IMR-90 (cell line): Measurements from ENCODE around the gene TCF12. TPM values are rescaled to one million over a fixed set of nuclear protein-coding genes. Genes with fewer than 3 reads are reported as not detected.

Experiments used
- ATAC-seq: fragments of 200-7000 bp; cut with Tn5 transposase; 2 replicates; pipeline ENCODE4 v1.9.1; 2020; ENCODE audit warnings: low read depth, mild to moderate bottlenecking, moderate library complexity
- Bru-seq: library from RNA; stranded (reverse); fragments of 400-500 nt; gene quantifications from one replicate; lab custom pipeline; 2021; lab: Mats Ljungman, UMichigan
- BruChase-seq, 2 experiments: library from RNA; stranded (reverse); fragments of 400-500 nt; gene quantifications; one replicate each; lab custom pipeline; 2021; lab: Mats Ljungman, UMichigan
- BruUV-seq: library from RNA; stranded (reverse); fragments of 400-500 nt; replicated peaks from 2 replicates; lab custom pipeline; 2021; lab: Mats Ljungman, UMichigan
- CTCF ChIA-PET: fragments of 300-600 bp; formaldehyde crosslinking; extraction: SDS; loops from one replicate; lab custom pipeline; 2021; ENCODE audit warnings: antibody characterized with exemption; lab: Yijun Ruan, JAX
- POLR2A ChIA-PET: fragments of 300-600 bp; sonication (Branson Sonifier 250); formaldehyde crosslinking; loops from one replicate; lab custom pipeline; 2022; ENCODE audit warnings: antibody characterized with exemption; ENCODE audit not compliant: unreplicated experiment; lab: Charles Lee
- DNase-seq: peaks from one replicate; pipeline ENCODE4 v3.0.0; 2013
- H2AFZ ChIP-seq: replicated peaks from 2 replicates; pipeline ENCODE3; 2013; ENCODE audit warnings: low read length, mild to moderate bottlenecking; ENCODE audit not compliant: poor library complexity
- H2AK5ac ChIP-seq: 2 replicates; pipeline ENCODE4 v1.6.1; 2013; ENCODE audit warnings: low read depth, low read length, inconsistent platforms
- H2AK9ac ChIP-seq: replicated peaks from 2 replicates; pipeline ENCODE3; 2013; ENCODE audit warnings: mild to moderate bottlenecking, low read depth, low read length, moderate library complexity; ENCODE audit not compliant: poor library complexity
- H2BK120ac ChIP-seq: 2 replicates; pipeline ENCODE4 v1.6.1; 2013; ENCODE audit warnings: low read depth, low read length, inconsistent platforms
- H2BK15ac ChIP-seq: 3 replicates; pipeline ENCODE4 v1.6.1; 2013; ENCODE audit warnings: low read depth, low read length, inconsistent platforms
- H2BK20ac ChIP-seq: 2 replicates; pipeline ENCODE4 v1.6.1; 2013; ENCODE audit warnings: low read depth, mild to moderate bottlenecking, inconsistent platforms, low read length, moderate library complexity
- H2BK5ac ChIP-seq: 2 replicates; pipeline ENCODE4 v1.6.1; 2013; ENCODE audit warnings: mild to moderate bottlenecking, low read depth, low read length, inconsistent platforms; ENCODE audit not compliant: poor library complexity, severe bottlenecking
- H3K14ac ChIP-seq: replicated peaks from 2 replicates; pipeline ENCODE4 v1.6.1; 2013; ENCODE audit warnings: low read depth, low read length, inconsistent platforms
- H3K18ac ChIP-seq: 2 replicates; pipeline ENCODE4 v1.6.1; 2013; ENCODE audit warnings: low read depth, low read length, control low read depth
- H3K23ac ChIP-seq: 2 replicates; pipeline ENCODE4 v1.6.1; 2013; ENCODE audit warnings: low read depth, low read length, inconsistent platforms
- H3K27ac ChIP-seq: 2 replicates; pipeline ENCODE4 v1.5.1; 2013; ENCODE audit warnings: mild to moderate bottlenecking, control low read depth, low read length; ENCODE audit not compliant: insufficient read depth
- H3K27me3 ChIP-seq: 2 replicates; pipeline ENCODE4 v1.6.1; 2013; ENCODE audit warnings: low read length; ENCODE audit not compliant: control insufficient read depth, insufficient read depth
- H3K36me3 ChIP-seq: 2 replicates; pipeline ENCODE4 v1.6.1; 2013; ENCODE audit warnings: low read length, mixed read lengths; ENCODE audit not compliant: control insufficient read depth, insufficient read depth
- H3K4ac ChIP-seq: 2 replicates; pipeline ENCODE4 v1.6.1; 2013; ENCODE audit warnings: low read depth, low read length, inconsistent platforms
- H3K4me1 ChIP-seq: 2 replicates; pipeline ENCODE4 v1.6.1; 2013; ENCODE audit warnings: low read length, mixed read lengths; ENCODE audit not compliant: control insufficient read depth, insufficient read depth
- H3K4me2 ChIP-seq: 2 replicates; pipeline ENCODE4 v1.6.1; 2013; ENCODE audit warnings: low read depth, mild to moderate bottlenecking, control low read depth, low read length, moderate library complexity
- H3K4me3 ChIP-seq: 2 replicates; pipeline ENCODE4 v1.5.1; 2013; ENCODE audit warnings: low read depth, mild to moderate bottlenecking, control low read depth, low read length, moderate library complexity; ENCODE audit not compliant: insufficient read depth
- H3K56ac ChIP-seq: 2 replicates; pipeline ENCODE4 v1.6.1; 2013; ENCODE audit warnings: low read length, inconsistent platforms; ENCODE audit not compliant: insufficient read depth; ENCODE audit errors: extremely low read depth
- H3K79me1 ChIP-seq, 2 experiments: 2 replicates each; pipeline ENCODE4 v1.6.1; 2013; ENCODE audit warnings: low read length in 2 of 2, inconsistent platforms in 1 of 2, low read depth in 1 of 2
- H3K9ac ChIP-seq: 2 replicates; pipeline ENCODE4 v1.6.1; 2013; ENCODE audit warnings: low read depth, low read length, control low read depth
- H3K9me1 ChIP-seq: 2 replicates; pipeline ENCODE4 v1.6.1; 2013; ENCODE audit warnings: low read length, inconsistent platforms; ENCODE audit not compliant: insufficient read depth
- H3K9me3 ChIP-seq: 2 replicates; pipeline ENCODE4 v1.6.1; 2013; ENCODE audit warnings: low read length; ENCODE audit not compliant: control insufficient read depth, insufficient read depth
- H4K20me1 ChIP-seq: 2 replicates; pipeline ENCODE4 v1.6.1; 2013; ENCODE audit warnings: low read length, inconsistent platforms; ENCODE audit not compliant: insufficient read depth
- H4K5ac ChIP-seq: 2 replicates; pipeline ENCODE4 v1.6.1; 2013; ENCODE audit warnings: mild to moderate bottlenecking, low read depth, low read length, control low read depth
- H4K8ac ChIP-seq, 2 experiments: 2 replicates each; pipeline ENCODE4 v1.6.1; 2013; ENCODE audit warnings: low read depth in 2 of 2, low read length in 2 of 2, control low read depth in 1 of 2, inconsistent platforms in 1 of 2
- H4K91ac ChIP-seq: 2 replicates; pipeline ENCODE4 v1.6.1; 2013; ENCODE audit warnings: low read depth, low read length, inconsistent platforms; ENCODE audit not compliant: insufficient read depth
- BHLHE40 ChIP-seq: fragments of 150-350 bp; IDR thresholded peaks from 2 replicates; pipeline ENCODE4 v1.6.1; 2016; ENCODE audit warnings: mild to moderate bottlenecking, low read depth, low read length
- CHD1 ChIP-seq: IDR thresholded peaks from 2 replicates; pipeline ENCODE4 v1.6.1; 2012; ENCODE audit warnings: low read depth, low read length, improper control_type of control experiment
- FOS ChIP-seq: fragments of 150-350 bp; IDR thresholded peaks from 2 replicates; pipeline ENCODE4 v1.6.1; 2016; ENCODE audit warnings: low read depth, low read length
- MAFK ChIP-seq: IDR thresholded peaks from 2 replicates; pipeline ENCODE4 v1.6.1; 2012; ENCODE audit warnings: low read depth, low read length, improper control_type of control experiment
- MAZ ChIP-seq: IDR thresholded peaks from 2 replicates; pipeline ENCODE4 v1.6.1; 2012; ENCODE audit warnings: low read depth, mild to moderate bottlenecking, low read length, improper control_type of control experiment, moderate library complexity, borderline replicate concordance
- MXI1 ChIP-seq: IDR thresholded peaks from 2 replicates; pipeline ENCODE4 v1.6.1; 2012; ENCODE audit warnings: low read depth, mild to moderate bottlenecking, low read length, moderate library complexity, borderline replicate concordance
- POLR2A ChIP-seq: IDR thresholded peaks from 2 replicates; pipeline ENCODE4 v1.6.1; 2012; ENCODE audit warnings: mild to moderate bottlenecking, low read depth, low read length
- RAD21 ChIP-seq: IDR thresholded peaks from 2 replicates; pipeline ENCODE4 v1.6.1; 2012; ENCODE audit warnings: low read length, improper control_type of control experiment
- RCOR1 ChIP-seq: IDR thresholded peaks from 2 replicates; pipeline ENCODE4 v1.6.1; 2012; ENCODE audit warnings: mild to moderate bottlenecking, low read length, improper control_type of control experiment; ENCODE audit not compliant: insufficient replicate concordance
- RFX5 ChIP-seq: IDR thresholded peaks from 2 replicates; pipeline ENCODE4 v1.8.0; 2012; ENCODE audit warnings: low read depth, mild to moderate bottlenecking, low read length, moderate library complexity
- SMC3 ChIP-seq: fragments of 150-350 bp; IDR thresholded peaks from 2 replicates; pipeline ENCODE4 v1.6.1; 2016; ENCODE audit warnings: low read depth, mild to moderate bottlenecking, antibody characterized with exemption, low read length, moderate library complexity
- WGBS, 2 experiments: methylation state at CpG; one replicate each; pipeline versions ENCODE4 v1.1.5 to v1.1.7; 2013; ENCODE audit warnings: missing lambda C conversion rate in 2 of 2; ENCODE audit not compliant: insufficient read length in 1 of 2; ENCODE audit errors: extremely low coverage in 2 of 2; 5-methylcytosine and 5-hydroxymethylcytosine counted together
- dilution Hi-C: fragments of 300-500 bp; cut with HindIII; formaldehyde crosslinking; loops from one replicate; pipeline ENCODE4 v1.14.3; 2018; ENCODE audit warnings: low sequenced_read_pairs; ENCODE audit not compliant: unreplicated experiment
- in situ Hi-C: fragments of 300-500 bp; cut with MboI; formaldehyde crosslinking; loops from 3 replicates; pipeline ENCODE4 v1.14.3; 2019; ENCODE audit warnings: low sequenced_read_pairs, inconsistent platforms, mixed read lengths
- intact Hi-C: fragments of 100-400 bp; cut with micrococcal nuclease; formaldehyde crosslinking; loops from 2 replicates; pipeline ENCODE4 v1.10.0; 2022
- long read RNA-seq: library from polyadenylated mRNA; unstranded; transcript quantifications from one replicate; pipeline ENCODE4 v2.0.0, GENCODE V29; 2021; ENCODE audit not compliant: unreplicated experiment
- polyA plus RNA-seq, 3 experiments: library from polyadenylated mRNA; depleted of rRNA; stranded (reverse); fragments of >200 nt; gene quantifications; 2 replicates each; pipeline ENCODE4 v1.2.3, GENCODE V29; 2012; ENCODE audit warnings: low replicate concordance in 1 of 3
- total RNA-seq: library from RNA; depleted of rRNA; stranded (reverse); fragments of >200 nt; gene quantifications from 2 replicates; pipeline ENCODE4 v1.2.3, GENCODE V29; 2012; rRNA removed
- TF ChIP-seq, protein P1 (sequence below): fragments of 150-350 bp; IDR thresholded peaks from 2 replicates; pipeline ENCODE4 v1.6.1; 2017; ENCODE audit warnings: mild to moderate bottlenecking, antibody characterized with exemption, low read length, low read depth

Gene TCF12
- total RNA-seq (123 and 160 TPM in 2 replicates), polyA plus RNA-seq (2012; rRNA removed) (78.5 and 79.4 TPM in 2 replicates), Bru-seq, nascent RNA (percentile 95 among the genes with signal in this experiment), BruChase-seq, experiment 1, labeled RNA remaining after a 6-hour chase (percentile 89 among the genes with signal in this experiment), BruChase-seq, experiment 2, labeled RNA remaining after a 2-hour chase (percentile 93 among the genes with signal in this experiment)
- 36.3 and 53.9 TPM in 2 replicates for polyA plus RNA-seq (2012; cell fraction: cytosol; rRNA removed)
- polyA plus RNA-seq (2012; cell fraction: nucleus; rRNA removed; ENCODE audit: low replicate concordance) = 29.9 and 83.9 TPM in 2 replicates
- long read RNA-seq, full-length matches to known transcripts = 83 of 152 reads
- long read RNA-seq, partial matches to known transcripts = 40 of 152 reads
- long read RNA-seq, other reads (novel, unspliced or antisense) = 29 of 152 reads

DNA sequence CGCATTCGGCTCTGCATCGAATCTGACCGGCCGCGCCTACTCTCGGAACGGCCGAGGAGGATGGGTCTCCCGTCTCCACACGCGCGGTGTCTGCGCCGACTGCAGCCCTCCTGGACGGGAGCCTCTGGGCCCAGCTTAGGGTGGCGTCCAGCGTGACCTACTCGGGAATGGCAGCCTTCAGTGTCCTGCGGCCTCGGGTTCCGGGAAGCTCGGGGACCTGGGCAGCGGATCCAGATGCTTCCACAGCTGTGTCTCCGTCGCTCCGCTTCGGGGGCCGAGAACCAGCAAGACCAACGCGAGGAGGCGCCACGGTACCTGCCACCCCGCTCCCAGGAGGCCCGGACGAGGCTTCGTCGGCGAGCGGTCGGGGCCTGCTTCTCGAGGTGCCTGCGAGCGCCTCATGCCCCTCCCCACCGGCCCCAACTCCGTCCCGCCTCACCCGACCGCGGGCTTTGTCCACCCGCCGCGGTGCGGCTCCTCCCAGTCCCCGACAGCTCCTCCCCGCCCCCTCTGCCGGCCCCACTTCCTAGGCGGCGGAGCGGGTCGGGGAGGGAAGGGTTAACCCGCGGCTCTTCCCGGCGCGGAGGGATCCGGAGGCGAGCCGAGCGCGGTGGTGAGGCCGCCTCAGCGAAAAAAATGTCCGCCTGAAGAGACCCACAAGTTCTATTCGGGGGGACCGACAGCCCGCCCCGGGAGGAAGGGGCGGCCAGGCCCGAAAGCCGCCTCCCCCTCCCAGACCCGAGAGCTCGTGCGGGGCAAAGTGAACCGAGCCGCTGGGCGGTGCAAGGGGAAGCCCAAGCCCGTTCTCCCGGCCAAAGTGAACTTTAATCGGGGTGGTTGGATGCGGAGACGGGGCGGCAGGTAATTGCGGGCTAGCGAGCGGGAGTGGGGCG is at the start of gene TCF12:
TCF12 (plus strand) TSS at position 599 of the 893 bp plus-strand sequence. CDS start 1,270 bp downstream, outside the sequence.
- Histone ChIP-seq H3K4me1 (0 out of 2 replicates have a peak, but pooled peaks cover 5% of the 10 kb centered on the region), H2BK5ac (peak within 1 kb of the TSS; percentile 86), H4K91ac (peak within 1 kb of the TSS; percentile 91), H2BK15ac (peak within 1 kb of the TSS; percentile 77; the same call in 1 of the 3 replicates), H2AK9ac (peak within 1 kb of the TSS; percentile 93), H2BK20ac (no peak within 1 kb of the TSS), H3K9me1 (no peaks in the 10 kb centered on the region), H3K36me3 (no peaks in the 10 kb centered on the region), H3K27me3 (no peaks in the 10 kb centered on the region), H2AFZ (peak within 1 kb of the TSS; percentile 98), H3K79me1 (peaks cover 5 to 26% of the 10 kb centered on the region in 2 experiments; a peak in 2 of 4 replicates), H3K27ac (peak within 1 kb of the TSS; percentile 98), H3K18ac (peak within 1 kb of the TSS; percentile 91), H4K5ac (peak within 1 kb of the TSS; percentile 86), H3K4ac (peak within 1 kb of the TSS; percentile 88), H3K23ac (peak within 1 kb of the TSS; percentile 94), H3K14ac (peak within 1 kb of the TSS; percentile 97), H4K8ac (peak within 1 kb of the TSS; percentile 88 to 90), H3K56ac (peak within 1 kb of the TSS; percentile 66), H3K9ac (peak within 1 kb of the TSS; percentile 97), H3K9me3 (no peaks in the 10 kb centered on the region), H2AK5ac (peak within 1 kb of the TSS; percentile 78), H4K20me1 (peaks cover 8% of the 10 kb centered on the region), H3K4me3 (peak within 1 kb of the TSS; percentile 97), H2BK120ac (peak within 1 kb of the TSS; percentile 90), H3K4me2 (peak within 1 kb of the TSS; percentile 80)
- WGBS, 2 experiments = 8% methylated on average over 28 of the region's 97 CpGs; no CpG with 5 or more reads in 1 of the 2 experiments
- DNase-seq (peak; percentile 95), ATAC-seq (peak; percentile 96)
- POLR2A ChIA-PET = interaction anchor here (0.7 to 1.9 kb wide), 2 partner anchors 31 to 161 kb away, joined by 3 to 6 read pairs; no protein-coding TSS in a partner anchor
- dilution Hi-C loops = no loop called here
- BruUV-seq = no TSS peak
- CTCF ChIA-PET = interaction anchor here (0.8 to 0.9 kb wide), 2 partner anchors 220 to 427 kb away, joined by 3 read pairs; no protein-coding TSS in a partner anchor
- in situ Hi-C loops = loop anchor here (25.0 kb wide), 1 partner anchor 619 kb away; no protein-coding TSS in a partner anchor
- intact Hi-C loops = loop anchor here (1.0 to 5.0 kb wide), 6 partner anchors 31 to 427 kb away; partner anchors contain the start of gene ZNF280D
- TF ChIP-seq SMC3 = peak; percentile 35; the same call in 1 of the 2 replicates
- TF ChIP-seq FOS = no peak
- TF ChIP-seq BHLHE40 = peak; percentile 34; the same call in 1 of the 2 replicates
- TF ChIP-seq POLR2A = peak; percentile 63
- peak; percentile 52; the same call in 1 of the 2 replicates for TF ChIP-seq CHD1
- TF ChIP-seq RCOR1 = no peak
- peak; percentile 38; the same call in 1 of the 2 replicates for TF ChIP-seq RAD21
- no peak for TF ChIP-seq RFX5
- 0 out of 2 replicates have a peak, but pooled peaks have one; percentile 9 for TF ChIP-seq MXI1
- TF ChIP-seq MAFK = no peak; the same call in 1 of the 2 replicates
- TF ChIP-seq MAZ = peak; percentile 94
- TF ChIP-seq, protein P1, sequence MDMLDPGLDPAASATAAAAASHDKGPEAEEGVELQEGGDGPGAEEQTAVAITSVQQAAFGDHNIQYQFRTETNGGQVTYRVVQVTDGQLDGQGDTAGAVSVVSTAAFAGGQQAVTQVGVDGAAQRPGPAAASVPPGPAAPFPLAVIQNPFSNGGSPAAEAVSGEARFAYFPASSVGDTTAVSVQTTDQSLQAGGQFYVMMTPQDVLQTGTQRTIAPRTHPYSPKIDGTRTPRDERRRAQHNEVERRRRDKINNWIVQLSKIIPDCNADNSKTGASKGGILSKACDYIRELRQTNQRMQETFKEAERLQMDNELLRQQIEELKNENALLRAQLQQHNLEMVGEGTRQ = no peak
